Loucy (cell line): Measurements from ENCODE around the gene SEMA6A.

Experiments
- EZH2phosphoT487 ChIP-seq: fragments of 200-600 bp; IDR thresholded peaks from 2 replicates; pipeline ENCODE4 v1.6.1; 2018; ENCODE audit warnings: antibody characterized with exemption, mild to moderate bottlenecking, moderate library complexity, borderline replicate concordance
- TF ChIP-seq, protein P1 (sequence below): fragments of 200-600 bp; sonication (generic); conservative IDR thresholded peaks from 2 replicates; pipeline ENCODE4 v1.5.1; 2014; ENCODE audit warnings: mild to moderate bottlenecking, antibody characterized with exemption, low read length

DNA sequence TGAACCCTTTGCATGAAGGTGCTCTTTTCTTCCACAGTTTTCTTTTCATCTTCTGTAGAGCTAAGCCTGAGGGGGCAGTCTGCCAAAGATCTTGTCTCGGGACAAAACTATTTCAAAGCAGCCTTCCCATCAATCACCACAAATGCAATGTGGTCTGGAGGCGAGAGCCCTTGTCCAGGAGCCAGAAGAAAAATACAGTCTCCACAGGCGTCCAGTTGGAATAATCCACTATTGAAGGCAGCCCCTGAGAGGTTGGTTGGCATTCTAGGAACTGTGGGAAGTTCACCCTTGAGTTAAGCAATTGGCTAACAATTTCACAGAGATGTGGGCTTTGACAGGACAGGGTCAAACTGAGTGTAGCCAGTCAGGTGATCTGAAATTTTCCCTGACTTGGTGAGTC, 72.0 kb downstream of the SEMA6A start:
- TF ChIP-seq, protein P1, sequence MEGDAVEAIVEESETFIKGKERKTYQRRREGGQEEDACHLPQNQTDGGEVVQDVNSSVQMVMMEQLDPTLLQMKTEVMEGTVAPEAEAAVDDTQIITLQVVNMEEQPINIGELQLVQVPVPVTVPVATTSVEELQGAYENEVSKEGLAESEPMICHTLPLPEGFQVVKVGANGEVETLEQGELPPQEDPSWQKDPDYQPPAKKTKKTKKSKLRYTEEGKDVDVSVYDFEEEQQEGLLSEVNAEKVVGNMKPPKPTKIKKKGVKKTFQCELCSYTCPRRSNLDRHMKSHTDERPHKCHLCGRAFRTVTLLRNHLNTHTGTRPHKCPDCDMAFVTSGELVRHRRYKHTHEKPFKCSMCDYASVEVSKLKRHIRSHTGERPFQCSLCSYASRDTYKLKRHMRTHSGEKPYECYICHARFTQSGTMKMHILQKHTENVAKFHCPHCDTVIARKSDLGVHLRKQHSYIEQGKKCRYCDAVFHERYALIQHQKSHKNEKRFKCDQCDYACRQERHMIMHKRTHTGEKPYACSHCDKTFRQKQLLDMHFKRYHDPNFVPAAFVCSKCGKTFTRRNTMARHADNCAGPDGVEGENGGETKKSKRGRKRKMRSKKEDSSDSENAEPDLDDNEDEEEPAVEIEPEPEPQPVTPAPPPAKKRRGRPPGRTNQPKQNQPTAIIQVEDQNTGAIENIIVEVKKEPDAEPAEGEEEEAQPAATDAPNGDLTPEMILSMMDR, result no peak
- no peak for TF ChIP-seq EZH2phosphoT487
